Measurements from ENCODE around the gene EPHA5. TPM values are rescaled to one million over a fixed set of nuclear protein-coding genes. Genes with fewer than 3 reads are reported as not detected.

EPHA5 gene
- total RNA-seq, 1 experiment from 2014 or later = not detected

DNA sequence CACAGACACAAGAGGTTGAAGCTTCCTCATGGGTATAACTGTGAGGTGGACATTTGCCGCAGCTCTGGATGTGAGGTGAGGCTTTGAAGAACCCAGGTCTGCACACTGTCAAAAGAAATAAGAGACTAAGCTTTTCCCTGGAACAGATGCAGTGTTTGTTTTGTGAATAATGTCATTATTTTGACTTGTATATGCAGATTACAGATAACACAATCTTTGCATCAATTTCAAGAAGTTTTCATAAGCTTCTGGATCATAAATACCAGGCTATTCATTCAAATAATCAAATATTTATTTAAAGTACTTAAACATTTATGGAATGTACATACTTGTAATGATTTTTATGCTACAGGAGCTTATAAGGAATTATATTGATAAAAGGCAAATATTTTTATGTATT is 174.8 kb downstream of the EPHA5 start:
- no TSS peak for BruUV-seq (replicated peaks)
- no peak overlapping the region for H3K4me2 ChIP-seq (ENCODE audit: low read length)
- intact Hi-C loops (cut with micrococcal nuclease) = no loop called here
- no peaks in the 10 kb centered on the region for H3K79me2 ChIP-seq (ENCODE audit: insufficient read depth, low read length)
- H3K27ac ChIP-seq (ENCODE audit: low read depth, low read length) = no peak overlapping the region
- ChIA-PET POLR2A (no interaction called here), CTCF (no interaction called here), RAD21 (ENCODE audit: low non-redundant PET in 1 of 2, low total read pairs in 2 of 2, uncharacterized antibody in 2 of 2, unreplicated experiment in 2 of 2) (no interaction called here)
- ATAC-seq = no peak
- TF ChIP-seq ZFX (IDR thresholded peaks at IDR 0.05) (no peak), EGR1 (IDR thresholded peaks at IDR 0.05; ENCODE audit: low read depth) (no peak), ELF1 (IDR thresholded peaks at IDR 0.05; ENCODE audit: borderline replicate concordance, low read depth) (no peak), EZH2 (IDR thresholded peaks at IDR 0.05) (no peak), SP1 (IDR thresholded peaks at IDR 0.05; ENCODE audit: low read depth) (no peak), POLR2A (IDR thresholded peaks at IDR 0.05; ENCODE audit: borderline replicate concordance, extremely low read depth, insufficient read depth, insufficient read length) (no peak), CBX3 (IDR thresholded peaks at IDR 0.05; ENCODE audit: low read depth) (no peak)
- TF ChIP-seq, protein P1, sequence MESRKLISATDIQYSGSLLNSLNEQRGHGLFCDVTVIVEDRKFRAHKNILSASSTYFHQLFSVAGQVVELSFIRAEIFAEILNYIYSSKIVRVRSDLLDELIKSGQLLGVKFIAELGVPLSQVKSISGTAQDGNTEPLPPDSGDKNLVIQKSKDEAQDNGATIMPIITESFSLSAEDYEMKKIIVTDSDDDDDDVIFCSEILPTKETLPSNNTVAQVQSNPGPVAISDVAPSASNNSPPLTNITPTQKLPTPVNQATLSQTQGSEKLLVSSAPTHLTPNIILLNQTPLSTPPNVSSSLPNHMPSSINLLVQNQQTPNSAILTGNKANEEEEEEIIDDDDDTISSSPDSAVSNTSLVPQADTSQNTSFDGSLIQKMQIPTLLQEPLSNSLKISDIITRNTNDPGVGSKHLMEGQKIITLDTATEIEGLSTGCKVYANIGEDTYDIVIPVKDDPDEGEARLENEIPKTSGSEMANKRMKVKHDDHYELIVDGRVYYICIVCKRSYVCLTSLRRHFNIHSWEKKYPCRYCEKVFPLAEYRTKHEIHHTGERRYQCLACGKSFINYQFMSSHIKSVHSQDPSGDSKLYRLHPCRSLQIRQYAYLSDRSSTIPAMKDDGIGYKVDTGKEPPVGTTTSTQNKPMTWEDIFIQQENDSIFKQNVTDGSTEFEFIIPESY (IDR thresholded peaks at IDR 0.05; ENCODE audit: extremely low read depth, insufficient replicate concordance, low read length) = no peak
- H3K9me3 ChIP-seq (ENCODE audit: control insufficient read depth in 1 of 2, insufficient read depth in 1 of 2, low read depth in 1 of 2, low read length in 2 of 2) = peaks cover 0 to 5% of the 10 kb centered on the region in 2 experiments; a peak in 2 of 4 replicates
- no peaks in the 10 kb centered on the region for H3K4me1 ChIP-seq (ENCODE audit: control insufficient read depth in 1 of 2, insufficient read depth in 2 of 2, low read length in 2 of 2)
- no peak for DNase-seq (ENCODE audit: low read depth, low spot score)
- H3K4me3 ChIP-seq (replicated peaks in 1 of 2; ENCODE audit: low read depth in 1 of 2, low read length in 2 of 2) = no peak overlapping the region
- H3K9me2 ChIP-seq (ENCODE audit: insufficient read depth) = no peaks in the 10 kb centered on the region
- H4K20me1 ChIP-seq (ENCODE audit: insufficient read depth) = no peaks in the 10 kb centered on the region
- no peaks in the 10 kb centered on the region for H3K36me3 ChIP-seq (ENCODE audit: control insufficient read depth in 1 of 2, insufficient read depth in 2 of 2, low read length in 2 of 2)
- no peak overlapping the region for H2AFZ ChIP-seq (ENCODE audit: low read depth, low read length, poor library complexity, severe bottlenecking)
- H3K27me3 ChIP-seq (ENCODE audit: insufficient read depth, low read length) = no peaks in the 10 kb centered on the region
- H3K9ac ChIP-seq (ENCODE audit: low read length) = no peak overlapping the region

DNA sequence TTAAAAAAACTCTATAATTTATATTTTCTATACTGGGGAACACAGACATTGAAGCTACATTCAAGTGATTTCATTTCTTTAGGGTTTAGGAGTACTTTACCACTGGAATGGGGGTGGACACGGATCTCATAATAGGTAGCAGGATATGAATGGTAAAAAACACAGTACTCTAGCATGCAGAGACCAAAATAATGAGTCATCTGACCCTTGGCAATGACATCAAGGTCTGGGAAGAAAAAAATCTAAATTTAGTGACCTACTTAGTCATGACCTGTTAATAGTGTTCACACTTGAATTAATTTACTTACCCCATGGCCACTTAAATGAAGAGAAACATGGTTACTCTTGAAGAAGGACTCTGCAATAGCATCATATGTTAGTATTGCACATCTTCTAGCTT is 187.9 kb downstream of the EPHA5 start:
- Histone ChIP-seq H3K4me1 (ENCODE audit: control insufficient read depth in 1 of 2, insufficient read depth in 2 of 2, low read length in 2 of 2) (no peaks in the 10 kb centered on the region), H3K9me2 (ENCODE audit: insufficient read depth) (no peaks in the 10 kb centered on the region), H3K36me3 (ENCODE audit: control insufficient read depth in 1 of 2, insufficient read depth in 2 of 2, low read length in 2 of 2) (no peaks in the 10 kb centered on the region), H3K4me2 (ENCODE audit: low read length) (no peak overlapping the region), H3K27me3 (ENCODE audit: insufficient read depth, low read length) (no peaks in the 10 kb centered on the region), H3K79me2 (ENCODE audit: insufficient read depth, low read length) (no peaks in the 10 kb centered on the region), H3K4me3 (replicated peaks in 1 of 2; ENCODE audit: low read depth in 1 of 2, low read length in 2 of 2) (no peak overlapping the region), H3K9ac (ENCODE audit: low read length) (no peak overlapping the region), H3K9me3 (ENCODE audit: control insufficient read depth in 1 of 2, insufficient read depth in 1 of 2, low read depth in 1 of 2, low read length in 2 of 2) (peaks cover 9 to 14% of the 10 kb centered on the region in 2 experiments; a peak in 2 of 4 replicates), H4K20me1 (ENCODE audit: insufficient read depth) (no peaks in the 10 kb centered on the region), H3K27ac (ENCODE audit: low read depth, low read length) (no peak overlapping the region), H2AFZ (ENCODE audit: low read depth, low read length, poor library complexity, severe bottlenecking) (no peak overlapping the region)
- BruUV-seq (replicated peaks) = no TSS peak
- DNase-seq (ENCODE audit: low read depth, low spot score) (no peak), ATAC-seq (no peak)
- TF ChIP-seq SRF (IDR thresholded peaks at IDR 0.05; ENCODE audit: low read depth) = no peak
- no peak for TF ChIP-seq EZH2phosphoT487 (IDR thresholded peaks at IDR 0.05; ENCODE audit: borderline replicate concordance)
- no peak for TF ChIP-seq EGR1 (IDR thresholded peaks at IDR 0.05; ENCODE audit: low read depth)
- no peak for TF ChIP-seq ATF3 (IDR thresholded peaks at IDR 0.05)
- ChIA-PET CTCF (no interaction called here), POLR2A (no interaction called here), RAD21 (ENCODE audit: low non-redundant PET in 1 of 2, low total read pairs in 2 of 2, uncharacterized antibody in 2 of 2, unreplicated experiment in 2 of 2) (no interaction called here)
- intact Hi-C loops (cut with micrococcal nuclease) = no loop called here

All from HCT116 (cell line).